HL-60 (cell line): Measurements from ENCODE around the gene UCN3.
A peak's percentile ranks its signal among the peaks of the same experiment; 100 is the strongest.

Experiments
- DNase-seq, 2 experiments: peaks; one replicate each; pipeline ENCODE4 v3.0.0-alpha.2; 2010 to 2020; ENCODE audit warnings: low read depth in 1 of 2, low spot score in 1 of 2
- H3K27ac ChIP-seq: fragments of 250-450 bp; sonication (Bioruptor Pico); replicated peaks from 2 replicates; pipeline ENCODE4 v1.5.1; 2020; ENCODE audit warnings: mild to moderate bottlenecking, moderate library complexity
- H3K27me3 ChIP-seq: fragments of 250-450 bp; sonication (Bioruptor Pico); 2 replicates; pipeline ENCODE4 v1.5.1; 2021; ENCODE audit warnings: mild to moderate bottlenecking, moderate library complexity; ENCODE audit not compliant: insufficient read depth, poor library complexity, severe bottlenecking
- H3K4me3 ChIP-seq: replicated peaks from 2 replicates; pipeline ENCODE4 v1.5.1; 2011; ENCODE audit warnings: mild to moderate bottlenecking, control low read depth, low read length; ENCODE audit not compliant: insufficient read depth
- GABPA ChIP-seq: IDR thresholded peaks from 2 replicates; pipeline ENCODE4 v1.6.1; 2012; ENCODE audit warnings: low read depth
- POLR2AphosphoS5 ChIP-seq: IDR thresholded peaks from 2 replicates; pipeline ENCODE4 v1.6.1; 2012; ENCODE audit warnings: low read depth
- SPI1 ChIP-seq: IDR thresholded peaks from 2 replicates; pipeline ENCODE4 v1.6.1; 2012; ENCODE audit warnings: low read depth, mild to moderate bottlenecking, borderline replicate concordance
- TF ChIP-seq, protein P1 (sequence below): IDR thresholded peaks from 2 replicates; pipeline ENCODE4 v1.6.1; 2012; ENCODE audit warnings: low read depth; ENCODE audit not compliant: insufficient replicate concordance
- TF ChIP-seq, protein P2 (sequence below): IDR thresholded peaks from one replicate; pipeline ENCODE4 v1.5.1; 2011; ENCODE audit warnings: low read length, control low read depth, inconsistent platforms; ENCODE audit not compliant: insufficient read depth

The UCN3 gene

DNA sequence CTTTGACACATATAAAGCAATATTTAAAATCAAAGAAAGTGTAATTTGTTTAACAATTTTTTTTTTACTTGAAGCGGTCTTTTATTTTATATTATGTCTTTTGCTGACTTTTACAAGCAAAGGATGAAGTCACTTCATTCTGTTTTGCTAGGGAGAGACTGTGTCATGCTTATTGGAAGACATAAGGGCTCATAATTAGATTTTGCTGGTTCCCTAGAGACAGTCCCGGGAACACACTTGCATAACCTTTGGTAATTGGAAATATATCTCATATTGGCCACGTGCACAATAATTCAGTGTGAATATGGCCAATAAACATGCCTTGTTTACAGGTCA, 47.1 kb downstream of the UCN3 start:
- TF ChIP-seq SPI1 (no peak), GABPA (no peak), POLR2AphosphoS5 (no peak)
- TF ChIP-seq, protein P1, sequence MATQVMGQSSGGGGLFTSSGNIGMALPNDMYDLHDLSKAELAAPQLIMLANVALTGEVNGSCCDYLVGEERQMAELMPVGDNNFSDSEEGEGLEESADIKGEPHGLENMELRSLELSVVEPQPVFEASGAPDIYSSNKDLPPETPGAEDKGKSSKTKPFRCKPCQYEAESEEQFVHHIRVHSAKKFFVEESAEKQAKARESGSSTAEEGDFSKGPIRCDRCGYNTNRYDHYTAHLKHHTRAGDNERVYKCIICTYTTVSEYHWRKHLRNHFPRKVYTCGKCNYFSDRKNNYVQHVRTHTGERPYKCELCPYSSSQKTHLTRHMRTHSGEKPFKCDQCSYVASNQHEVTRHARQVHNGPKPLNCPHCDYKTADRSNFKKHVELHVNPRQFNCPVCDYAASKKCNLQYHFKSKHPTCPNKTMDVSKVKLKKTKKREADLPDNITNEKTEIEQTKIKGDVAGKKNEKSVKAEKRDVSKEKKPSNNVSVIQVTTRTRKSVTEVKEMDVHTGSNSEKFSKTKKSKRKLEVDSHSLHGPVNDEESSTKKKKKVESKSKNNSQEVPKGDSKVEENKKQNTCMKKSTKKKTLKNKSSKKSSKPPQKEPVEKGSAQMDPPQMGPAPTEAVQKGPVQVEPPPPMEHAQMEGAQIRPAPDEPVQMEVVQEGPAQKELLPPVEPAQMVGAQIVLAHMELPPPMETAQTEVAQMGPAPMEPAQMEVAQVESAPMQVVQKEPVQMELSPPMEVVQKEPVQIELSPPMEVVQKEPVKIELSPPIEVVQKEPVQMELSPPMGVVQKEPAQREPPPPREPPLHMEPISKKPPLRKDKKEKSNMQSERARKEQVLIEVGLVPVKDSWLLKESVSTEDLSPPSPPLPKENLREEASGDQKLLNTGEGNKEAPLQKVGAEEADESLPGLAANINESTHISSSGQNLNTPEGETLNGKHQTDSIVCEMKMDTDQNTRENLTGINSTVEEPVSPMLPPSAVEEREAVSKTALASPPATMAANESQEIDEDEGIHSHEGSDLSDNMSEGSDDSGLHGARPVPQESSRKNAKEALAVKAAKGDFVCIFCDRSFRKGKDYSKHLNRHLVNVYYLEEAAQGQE = no peak
- TF ChIP-seq, protein P2, sequence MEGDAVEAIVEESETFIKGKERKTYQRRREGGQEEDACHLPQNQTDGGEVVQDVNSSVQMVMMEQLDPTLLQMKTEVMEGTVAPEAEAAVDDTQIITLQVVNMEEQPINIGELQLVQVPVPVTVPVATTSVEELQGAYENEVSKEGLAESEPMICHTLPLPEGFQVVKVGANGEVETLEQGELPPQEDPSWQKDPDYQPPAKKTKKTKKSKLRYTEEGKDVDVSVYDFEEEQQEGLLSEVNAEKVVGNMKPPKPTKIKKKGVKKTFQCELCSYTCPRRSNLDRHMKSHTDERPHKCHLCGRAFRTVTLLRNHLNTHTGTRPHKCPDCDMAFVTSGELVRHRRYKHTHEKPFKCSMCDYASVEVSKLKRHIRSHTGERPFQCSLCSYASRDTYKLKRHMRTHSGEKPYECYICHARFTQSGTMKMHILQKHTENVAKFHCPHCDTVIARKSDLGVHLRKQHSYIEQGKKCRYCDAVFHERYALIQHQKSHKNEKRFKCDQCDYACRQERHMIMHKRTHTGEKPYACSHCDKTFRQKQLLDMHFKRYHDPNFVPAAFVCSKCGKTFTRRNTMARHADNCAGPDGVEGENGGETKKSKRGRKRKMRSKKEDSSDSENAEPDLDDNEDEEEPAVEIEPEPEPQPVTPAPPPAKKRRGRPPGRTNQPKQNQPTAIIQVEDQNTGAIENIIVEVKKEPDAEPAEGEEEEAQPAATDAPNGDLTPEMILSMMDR = no peak

DNA sequence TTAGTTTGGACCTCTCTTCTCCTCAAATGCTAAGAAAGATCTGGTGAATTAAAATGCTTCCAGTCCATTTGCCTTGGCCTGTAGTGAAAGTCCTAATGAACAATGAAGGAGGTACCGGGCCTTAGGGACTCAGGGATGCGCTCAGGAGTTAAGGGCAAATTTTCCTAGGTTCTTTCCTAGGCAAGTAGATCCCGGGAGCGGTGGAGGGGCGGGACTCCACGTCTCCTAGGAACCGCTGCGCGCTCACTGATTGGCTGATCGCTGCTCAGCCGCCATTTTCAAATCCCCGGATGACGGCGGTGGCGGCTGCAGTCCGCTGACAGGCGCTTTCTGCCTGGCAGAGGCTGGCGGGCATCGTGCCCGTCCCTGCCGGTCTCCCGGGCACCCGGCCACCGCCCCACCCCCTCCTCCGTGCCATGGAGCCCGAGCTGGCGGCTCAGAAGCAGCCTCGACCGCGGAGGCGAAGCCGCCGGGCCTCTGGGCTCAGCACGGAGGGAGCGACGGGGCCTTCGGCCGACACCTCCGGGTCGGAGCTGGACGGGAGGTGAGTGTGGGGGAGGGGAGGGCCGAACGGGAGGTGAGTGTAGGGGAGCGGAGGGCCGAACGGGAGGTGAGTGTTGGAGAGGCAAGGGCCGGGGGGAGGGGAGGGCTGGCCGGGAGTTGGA, 47.6 kb downstream of the UCN3 start, which contains the start of gene NET1:
NET1 (plus strand) TSS at position 281 of the 665 bp plus-strand sequence; CDS start at position 417, 136 bp downstream.
- peak; percentile 45 to 63 for DNase-seq
- peak within 1 kb of the TSS; percentile 82 for H3K27ac ChIP-seq
- peak within 1 kb of the TSS; percentile 80 for H3K4me3 ChIP-seq
- TF ChIP-seq, protein P2 = no peak
- no peak for TF ChIP-seq SPI1
- TF ChIP-seq, protein P1 = no peak
- no peaks in the 10 kb centered on the region for H3K27me3 ChIP-seq

More for the DNA sequence above, 47.1 kb downstream of the UCN3 start:
- H3K4me3 ChIP-seq = peak overlapping the region; percentile 80
- H3K27ac ChIP-seq = no peak overlapping the region
- no peak for DNase-seq
- H3K27me3 ChIP-seq = no peaks in the 10 kb centered on the region

DNA sequence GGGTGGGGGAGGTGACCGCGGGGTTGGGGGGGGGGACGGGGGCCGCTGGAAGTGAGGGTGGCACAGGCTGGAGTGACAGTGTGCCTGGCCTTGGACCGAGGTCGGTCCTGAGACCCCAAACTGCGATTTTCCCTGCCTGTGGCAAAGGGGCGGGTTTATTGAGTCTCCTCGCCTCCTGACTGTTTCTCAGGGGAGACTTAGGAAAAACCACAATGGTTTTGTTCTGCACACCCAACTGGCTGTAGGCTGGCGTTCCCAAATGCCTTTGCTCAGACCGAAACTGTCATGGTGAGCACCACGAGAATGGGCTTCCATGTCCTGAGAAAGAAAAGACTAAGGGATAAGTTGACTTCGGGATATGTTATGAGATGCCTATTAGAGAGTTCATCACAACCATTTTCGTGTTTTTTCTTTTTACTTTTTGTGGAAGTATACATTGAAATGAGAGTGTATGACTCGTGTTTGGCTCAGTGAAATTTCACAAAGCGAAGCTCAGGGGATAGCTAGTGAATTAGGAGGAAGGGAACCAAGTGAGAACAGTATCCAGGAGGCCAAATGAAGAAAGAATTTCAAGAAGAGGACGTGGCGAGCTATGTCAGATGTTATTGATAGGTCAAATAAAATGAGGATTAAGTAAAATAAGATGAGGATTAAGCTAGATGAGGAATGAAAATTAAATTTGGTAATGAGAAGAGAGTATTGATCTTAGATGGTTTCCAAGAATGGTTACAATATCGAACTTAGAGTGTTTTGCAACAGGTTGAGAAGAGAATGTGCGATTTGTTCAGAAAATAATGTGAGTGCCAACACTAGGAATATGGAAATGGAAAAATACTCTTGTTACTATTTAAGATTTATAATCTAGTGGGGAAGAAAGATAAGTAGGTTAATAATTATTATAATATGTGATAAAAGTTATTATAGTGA, 48.5 kb downstream of the UCN3 start:
- DNase-seq = peak in 1 of 2 experiments; percentile 1

More for the DNA sequence above, 48.5 kb downstream of the UCN3 start:
- H3K27me3 ChIP-seq = no peaks in the 10 kb centered on the region
- TF ChIP-seq SPI1 (no peak), GABPA (no peak), POLR2AphosphoS5 (no peak)
- TF ChIP-seq, protein P1 = no peak
- TF ChIP-seq, protein P2 = no peak
- H3K4me3 ChIP-seq = peak overlapping the region; percentile 80
- H3K27ac ChIP-seq = no peak overlapping the region
